ENCODE data around the gene CGB7. TPM values are rescaled to one million over a fixed set of nuclear protein-coding genes. Genes with fewer than 3 reads are reported as not detected.

The CGB7 gene
- total and polyA plus RNA-seq, 2 donors (not counting 1 experiment from before 2014, with no cell fraction given) = not detected

DNA sequence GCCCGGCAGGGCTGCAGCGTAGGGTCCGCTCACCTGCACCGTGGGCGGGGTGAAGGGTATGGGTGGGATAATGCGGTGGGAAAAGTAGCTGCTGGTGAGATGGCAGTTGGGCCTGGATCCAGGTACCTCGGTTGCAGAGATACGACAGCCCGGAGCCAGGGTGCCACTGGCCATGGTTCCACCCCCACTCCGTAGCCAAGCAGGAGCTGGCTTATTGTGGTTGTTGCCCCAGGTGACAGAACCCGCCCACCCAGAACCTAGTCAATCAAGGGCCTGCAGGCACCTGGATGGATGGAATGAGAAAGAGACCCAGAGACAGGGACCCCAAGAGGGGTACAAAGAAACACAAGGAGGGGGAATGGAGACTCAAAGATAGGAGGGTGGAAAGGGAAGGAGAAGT, 37.2 kb downstream of the CGB7 start:
- no peaks in the 10 kb centered on the region for H4K20me1 ChIP-seq (ENCODE audit: control insufficient read depth, insufficient read depth, low read length, poor library complexity, severe bottlenecking)
- Mint-ChIP-seq H3K4me3 (peak overlapping the region; percentile 89), H3K4me1 (peaks cover 34% of the 10 kb centered on the region), H3K9me3 (ENCODE audit: insufficient read depth) (no peaks in the 10 kb centered on the region), H3K27ac (no peak overlapping the region), H3K27me3 (peaks cover 3% of the 10 kb centered on the region)
- H3K4me3 ChIP-seq (ENCODE audit: control extremely low read depth in 1 of 5, extremely low read depth in 1 of 5, insufficient read depth in 1 of 5, low read depth in 2 of 5, low read length in 4 of 5) = no peak overlapping the region
- H3K4me2 ChIP-seq (replicated peaks; ENCODE audit: low read depth, low read length, poor library complexity, severe bottlenecking) = peak overlapping the region; percentile 32
- intact Hi-C loops (cut with micrococcal nuclease) = no loop called here
- ATAC-seq (ENCODE audit: low read depth) (no peak), DNase-seq (no peak)
- H2AFZ ChIP-seq (ENCODE audit: insufficient read depth, low read depth, low read length, poor library complexity, severe bottlenecking) = no peak overlapping the region
- CTCF ChIA-PET = interaction anchor here (1.0 kb wide), 1 partner anchor 50 kb away, joined by 3 read pairs; no protein-coding TSS in a partner anchor
- H3K27me3 ChIP-seq (replicated peaks in 1 of 4; ENCODE audit: control extremely low read depth in 1 of 4, control insufficient read depth in 3 of 4, insufficient read depth in 4 of 4, low read length in 3 of 4) = peaks cover 0 to 9% (median 2%) of the 10 kb centered on the region in 4 experiments
- no peak for TF ChIP-seq EZH2 (IDR thresholded peaks at IDR 0.05; ENCODE audit: borderline replicate concordance, insufficient read depth, low read depth, low read length, poor library complexity, severe bottlenecking)
- TF ChIP-seq, protein P1, sequence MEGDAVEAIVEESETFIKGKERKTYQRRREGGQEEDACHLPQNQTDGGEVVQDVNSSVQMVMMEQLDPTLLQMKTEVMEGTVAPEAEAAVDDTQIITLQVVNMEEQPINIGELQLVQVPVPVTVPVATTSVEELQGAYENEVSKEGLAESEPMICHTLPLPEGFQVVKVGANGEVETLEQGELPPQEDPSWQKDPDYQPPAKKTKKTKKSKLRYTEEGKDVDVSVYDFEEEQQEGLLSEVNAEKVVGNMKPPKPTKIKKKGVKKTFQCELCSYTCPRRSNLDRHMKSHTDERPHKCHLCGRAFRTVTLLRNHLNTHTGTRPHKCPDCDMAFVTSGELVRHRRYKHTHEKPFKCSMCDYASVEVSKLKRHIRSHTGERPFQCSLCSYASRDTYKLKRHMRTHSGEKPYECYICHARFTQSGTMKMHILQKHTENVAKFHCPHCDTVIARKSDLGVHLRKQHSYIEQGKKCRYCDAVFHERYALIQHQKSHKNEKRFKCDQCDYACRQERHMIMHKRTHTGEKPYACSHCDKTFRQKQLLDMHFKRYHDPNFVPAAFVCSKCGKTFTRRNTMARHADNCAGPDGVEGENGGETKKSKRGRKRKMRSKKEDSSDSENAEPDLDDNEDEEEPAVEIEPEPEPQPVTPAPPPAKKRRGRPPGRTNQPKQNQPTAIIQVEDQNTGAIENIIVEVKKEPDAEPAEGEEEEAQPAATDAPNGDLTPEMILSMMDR (IDR thresholded peaks at IDR 0.05) = no peak
- POLR2A ChIA-PET = interaction anchor here (0.6 to 1.4 kb wide), 4 partner anchors 23 to 232 kb away, joined by 4 to 5 read pairs (median 4); partner anchors contain the start of genes GYS1, LIN7B and RUVBL2
- H3K4me1 ChIP-seq (ENCODE audit: control insufficient read depth in 2 of 2, insufficient read depth in 2 of 2, low read length in 2 of 2) = peaks cover 25 to 40% of the 10 kb centered on the region in 2 donors
- no peaks in the 10 kb centered on the region for H3K9me3 ChIP-seq (ENCODE audit: control extremely low read depth in 1 of 3, control insufficient read depth in 2 of 3, insufficient read depth in 1 of 3, low read length in 2 of 3)
- WGBS (ENCODE audit: insufficient coverage) = 90% methylated on average over 9 of the region's 11 CpGs
- no peaks in the 10 kb centered on the region for H3K36me3 ChIP-seq (replicated peaks in 1 of 2; ENCODE audit: control extremely low read depth in 1 of 2, control insufficient read depth in 1 of 2, extremely low read depth in 1 of 2, insufficient read depth in 2 of 2, low read length in 1 of 2)
- H3K9ac ChIP-seq (ENCODE audit: low read length) = no peak overlapping the region
- H3K27ac ChIP-seq (ENCODE audit: low read length in 2 of 2) = no peak overlapping the region
- H3K79me2 ChIP-seq (ENCODE audit: control insufficient read depth, insufficient read depth, low read length) = no peaks in the 10 kb centered on the region

DNA sequence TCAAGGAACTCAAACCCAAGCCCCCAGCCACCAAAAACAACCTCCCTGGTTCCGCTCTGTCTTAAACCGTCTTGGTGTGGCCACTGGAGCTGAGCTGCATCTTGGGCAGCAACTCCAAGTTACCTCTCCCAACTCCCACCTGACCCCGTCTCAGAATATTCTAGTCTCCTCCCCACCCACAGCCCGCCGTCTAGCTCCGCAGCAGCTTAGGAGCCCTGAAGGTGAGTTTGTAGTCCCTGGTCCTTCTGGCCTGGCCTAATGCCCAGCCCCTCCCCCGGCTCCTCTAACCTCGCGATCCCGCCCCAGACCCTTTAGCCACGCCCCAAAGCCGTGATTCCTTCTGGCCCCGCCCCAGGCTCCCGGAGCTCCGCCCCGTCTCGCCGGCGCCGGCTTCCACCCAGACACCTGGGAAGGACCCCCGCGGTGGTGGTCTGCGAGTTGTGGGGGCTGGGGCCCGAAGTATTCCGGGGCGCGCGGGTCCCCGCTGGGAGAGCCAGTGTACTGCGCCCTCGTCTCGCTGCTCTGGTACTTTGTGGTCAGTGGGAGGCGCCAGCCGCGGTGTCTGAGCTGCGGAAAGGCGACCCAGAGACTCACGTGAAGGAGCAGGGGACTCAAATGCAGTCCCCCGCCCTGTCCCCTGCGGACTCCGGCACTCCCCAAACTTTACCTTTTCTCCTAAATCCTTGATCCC, 38.2 kb downstream of the CGB7 start:
- Histone ChIP-seq H3K4me3 (ENCODE audit: control extremely low read depth in 1 of 5, extremely low read depth in 1 of 5, insufficient read depth in 1 of 5, low read depth in 2 of 5, low read length in 4 of 5) (peak overlapping the region in 4 of 5 experiments; percentile 52 to 73 (median 60)), H3K36me3 (replicated peaks in 1 of 2; ENCODE audit: control extremely low read depth in 1 of 2, control insufficient read depth in 1 of 2, extremely low read depth in 1 of 2, insufficient read depth in 2 of 2, low read length in 1 of 2) (peaks cover 0 to 4% of the 10 kb centered on the region in 2 experiments), H3K79me2 (ENCODE audit: control insufficient read depth, insufficient read depth, low read length) (no peaks in the 10 kb centered on the region), H2AFZ (ENCODE audit: insufficient read depth, low read depth, low read length, poor library complexity, severe bottlenecking) (peak overlapping the region; percentile 88), H3K27me3 (replicated peaks in 1 of 4; ENCODE audit: control extremely low read depth in 1 of 4, control insufficient read depth in 3 of 4, insufficient read depth in 4 of 4, low read length in 3 of 4) (peaks cover 0 to 9% (median 2%) of the 10 kb centered on the region in 4 experiments), H3K4me1 (ENCODE audit: control insufficient read depth in 2 of 2, insufficient read depth in 2 of 2, low read length in 2 of 2) (peaks cover 25 to 40% of the 10 kb centered on the region in 2 donors), H3K9me3 (ENCODE audit: control extremely low read depth in 1 of 3, control insufficient read depth in 2 of 3, insufficient read depth in 1 of 3, low read length in 2 of 3) (no peaks in the 10 kb centered on the region), H3K4me2 (replicated peaks; ENCODE audit: low read depth, low read length, poor library complexity, severe bottlenecking) (peak overlapping the region; percentile 99), H3K27ac (ENCODE audit: low read length in 2 of 2) (no peak overlapping the region), H3K9ac (ENCODE audit: low read length) (peak overlapping the region; percentile 72), H4K20me1 (ENCODE audit: control insufficient read depth, insufficient read depth, low read length, poor library complexity, severe bottlenecking) (no peaks in the 10 kb centered on the region)
- H3K4me3 Mint-ChIP-seq = peak overlapping the region; percentile 89
- ChIA-PET CTCF (interaction anchor here (0.7 to 1.9 kb wide), 6 partner anchors 15 to 55 kb away, joined by 3 to 10 read pairs (median 3); no protein-coding TSS in a partner anchor), POLR2A (interaction anchor here (0.6 to 1.4 kb wide), 7 partner anchors 22 to 878 kb away, joined by 3 to 6 read pairs (median 4); partner anchors contain the start of genes GYS1, LIN7B and RUVBL2)
- H3K27ac Mint-ChIP-seq = peak overlapping the region; percentile 64
- intact Hi-C loops (cut with micrococcal nuclease) = loop anchor here (2.0 kb wide), 1 partner anchor 27 kb away; the partner anchor contains the start of genes GYS1 and RUVBL2
- TF ChIP-seq EZH2 (IDR thresholded peaks at IDR 0.05; ENCODE audit: borderline replicate concordance, insufficient read depth, low read depth, low read length, poor library complexity, severe bottlenecking) = no peak
- TF ChIP-seq, protein P1 (IDR thresholded peaks at IDR 0.05) = no peak
- H3K27me3 Mint-ChIP-seq = no peaks in the 10 kb centered on the region
- DNase-seq (peak; percentile 78), ATAC-seq (ENCODE audit: low read depth) (peak; percentile 61)
- H3K9me3 Mint-ChIP-seq (ENCODE audit: insufficient read depth) = no peaks in the 10 kb centered on the region
- 12% methylated on average over 39 of the region's 41 CpGs for WGBS (ENCODE audit: insufficient coverage)
- peaks cover 34% of the 10 kb centered on the region for H3K4me1 Mint-ChIP-seq
